ENCODE data around the gene MRPL1. TPM values are rescaled to one million over a fixed set of nuclear protein-coding genes. Genes with fewer than 3 reads are reported as not detected.
A peak's percentile ranks its signal among the peaks of the same experiment; 100 is the strongest.

MRPL1 gene
- total and polyA plus RNA-seq, 9 of the 15 experiments (the other 6 are each of a cell fraction or from before 2014, with no cell fraction given): 38.4 to 75.7 (median 63.7) TPM

GRCh38 chr4:77862478-77863216, at the start of gene MRPL1 (continued):
- TF ChIP-seq E2F6 (IDR thresholded peaks at IDR 0.05; ENCODE audit: borderline replicate concordance in 1 of 2, extremely low read depth in 1 of 2, insufficient read depth in 1 of 2, insufficient read length in 1 of 2, low read depth in 1 of 2, low read length in 1 of 2, poor library complexity in 1 of 2, severe bottlenecking in 1 of 2) (peak in 1 of 2 experiments; percentile 37), ZNF175 (CRISPR knock-in tag; IDR thresholded peaks at IDR 0.05; ENCODE audit: low read depth) (no peak), HDAC6 (IDR thresholded peaks at IDR 0.05; ENCODE audit: low read depth, low read length) (peak; percentile 64; the same call in 1 of the 2 replicates), ZKSCAN3 (CRISPR knock-in tag; IDR thresholded peaks at IDR 0.05) (no peak), ZC3H4 (CRISPR knock-in tag; IDR thresholded peaks at IDR 0.05; ENCODE audit: borderline replicate concordance) (no peak), ZNF830 (CRISPR knock-in tag; IDR thresholded peaks at IDR 0.05) (no peak), CTCFL (IDR thresholded peaks at IDR 0.05; ENCODE audit: borderline replicate concordance, insufficient read depth, low read depth, low read length, poor library complexity, severe bottlenecking) (no peak), PHF20 (IDR thresholded peaks at IDR 0.05; ENCODE audit: partially characterized antibody) (peak; percentile 95), PHF21A (IDR thresholded peaks at IDR 0.05; ENCODE audit: borderline replicate concordance, low read depth) (no peak; the same call in 1 of the 2 replicates), COPS2 (conservative IDR thresholded peaks at IDR 0.05) (no peak), CREM (IDR thresholded peaks at IDR 0.05; ENCODE audit: low read depth) (peak; percentile 79), PCBP2 (IDR thresholded peaks at IDR 0.05; ENCODE audit: low read depth, low read length, poor library complexity, severe bottlenecking) (no peak), RBM17 (IDR thresholded peaks at IDR 0.05; ENCODE audit: borderline replicate concordance, low read depth, low read length) (no peak), PRMT5 (CRISPR knock-in tag; IDR thresholded peaks at IDR 0.05) (no peak), MTF1 (CRISPR knock-in tag; IDR thresholded peaks at IDR 0.05; ENCODE audit: borderline replicate concordance) (no peak), RBM25 (IDR thresholded peaks at IDR 0.05; ENCODE audit: low read depth, low read length, severe bottlenecking) (no peak), MEF2D (tag; conservative IDR thresholded peaks at IDR 0.05; ENCODE audit: low read depth) (0 out of 2 replicates have a peak, but pooled peaks have one; percentile 41), CBFA2T3 (IDR thresholded peaks at IDR 0.05) (peak; percentile 45)
- TF ChIP-seq, protein P1, sequence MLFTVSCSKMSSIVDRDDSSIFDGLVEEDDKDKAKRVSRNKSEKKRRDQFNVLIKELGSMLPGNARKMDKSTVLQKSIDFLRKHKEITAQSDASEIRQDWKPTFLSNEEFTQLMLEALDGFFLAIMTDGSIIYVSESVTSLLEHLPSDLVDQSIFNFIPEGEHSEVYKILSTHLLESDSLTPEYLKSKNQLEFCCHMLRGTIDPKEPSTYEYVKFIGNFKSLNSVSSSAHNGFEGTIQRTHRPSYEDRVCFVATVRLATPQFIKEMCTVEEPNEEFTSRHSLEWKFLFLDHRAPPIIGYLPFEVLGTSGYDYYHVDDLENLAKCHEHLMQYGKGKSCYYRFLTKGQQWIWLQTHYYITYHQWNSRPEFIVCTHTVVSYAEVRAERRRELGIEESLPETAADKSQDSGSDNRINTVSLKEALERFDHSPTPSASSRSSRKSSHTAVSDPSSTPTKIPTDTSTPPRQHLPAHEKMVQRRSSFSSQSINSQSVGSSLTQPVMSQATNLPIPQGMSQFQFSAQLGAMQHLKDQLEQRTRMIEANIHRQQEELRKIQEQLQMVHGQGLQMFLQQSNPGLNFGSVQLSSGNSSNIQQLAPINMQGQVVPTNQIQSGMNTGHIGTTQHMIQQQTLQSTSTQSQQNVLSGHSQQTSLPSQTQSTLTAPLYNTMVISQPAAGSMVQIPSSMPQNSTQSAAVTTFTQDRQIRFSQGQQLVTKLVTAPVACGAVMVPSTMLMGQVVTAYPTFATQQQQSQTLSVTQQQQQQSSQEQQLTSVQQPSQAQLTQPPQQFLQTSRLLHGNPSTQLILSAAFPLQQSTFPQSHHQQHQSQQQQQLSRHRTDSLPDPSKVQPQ (CRISPR knock-in tag; IDR thresholded peaks at IDR 0.05; ENCODE audit: borderline replicate concordance): no peak
- TF ChIP-seq, protein P2, sequence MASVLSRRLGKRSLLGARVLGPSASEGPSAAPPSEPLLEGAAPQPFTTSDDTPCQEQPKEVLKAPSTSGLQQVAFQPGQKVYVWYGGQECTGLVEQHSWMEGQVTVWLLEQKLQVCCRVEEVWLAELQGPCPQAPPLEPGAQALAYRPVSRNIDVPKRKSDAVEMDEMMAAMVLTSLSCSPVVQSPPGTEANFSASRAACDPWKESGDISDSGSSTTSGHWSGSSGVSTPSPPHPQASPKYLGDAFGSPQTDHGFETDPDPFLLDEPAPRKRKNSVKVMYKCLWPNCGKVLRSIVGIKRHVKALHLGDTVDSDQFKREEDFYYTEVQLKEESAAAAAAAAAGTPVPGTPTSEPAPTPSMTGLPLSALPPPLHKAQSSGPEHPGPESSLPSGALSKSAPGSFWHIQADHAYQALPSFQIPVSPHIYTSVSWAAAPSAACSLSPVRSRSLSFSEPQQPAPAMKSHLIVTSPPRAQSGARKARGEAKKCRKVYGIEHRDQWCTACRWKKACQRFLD (CRISPR knock-in tag; IDR thresholded peaks at IDR 0.05): no peak

Data from K562 (cell line).